Renal cortex interstitium (tissue), 15 donors: ENCODE measurements around the gene IDUA. TPM values are rescaled to one million over a fixed set of nuclear protein-coding genes. Genes with fewer than 3 reads are reported as not detected.
"Not testable (repeated sequence)": the region's sequence is repeated elsewhere in the genome, so short reads cannot be mapped to it uniquely, and the experiment has no call there.

Source experiments
- DNase-seq, 11 donors: peaks; one replicate each; pipeline ENCODE4 v3.0.0-alpha.2; 2013; ENCODE audit warnings: low read depth in 9 of 11, low spot score in 4 of 11; ENCODE audit errors: extremely low read depth in 1 of 11
- long read RNA-seq, 16 experiments: transcript quantifications; one replicate each; lab custom pipeline, GENCODE V29; 2026
- polyA plus RNA-seq, 3 donors: library from polyadenylated mRNA; unstranded; fragments of 120-200 nt; gene quantifications; one replicate each; pipeline ENCODE4 v1.2.1, GENCODE V29; 2013; ENCODE audit not compliant: insufficient read length in 3 of 3

The IDUA gene
- 10 to 100 TPM; 11.5 to 19.0 (median 17.4) TPM for polyA plus RNA-seq
- long read RNA-seq, donor 1, partial matches to known transcripts: 0 of 1 reads
- long read RNA-seq, donor 1, other reads (novel, unspliced or antisense): 0 of 1 reads
- long read RNA-seq, donor 2: 0 reads
- long read RNA-seq, donor 3, partial matches to known transcripts: 0 of 2 reads
- long read RNA-seq, donor 3, other reads (novel, unspliced or antisense): 0 of 2 reads
- long read RNA-seq, donor 4, partial matches to known transcripts: 0 of 2 reads
- long read RNA-seq, donor 4, other reads (novel, unspliced or antisense): 0 of 2 reads
- long read RNA-seq, donor 5: 0 reads
- long read RNA-seq, donor 6, partial matches to known transcripts: 0 of 1 reads
- long read RNA-seq, donor 6, other reads (novel, unspliced or antisense): 0 of 1 reads
- long read RNA-seq, donor 7: 0 reads
- long read RNA-seq, donor 8: 0 reads
- long read RNA-seq, donor 9, partial matches to known transcripts: 0 of 1 reads
- long read RNA-seq, donor 9, other reads (novel, unspliced or antisense): 0 of 1 reads
- long read RNA-seq, donor 10: 0 reads
- long read RNA-seq, donor 11, partial matches to known transcripts: 0 of 1 reads
- long read RNA-seq, donor 11, other reads (novel, unspliced or antisense): 0 of 1 reads
- long read RNA-seq, donor 12: 0 reads
- long read RNA-seq, donor 13: 0 reads
- long read RNA-seq, donor 14, partial matches to known transcripts: 0 of 1 reads
- long read RNA-seq, donor 14, other reads (novel, unspliced or antisense): 0 of 1 reads
- long read RNA-seq, donor 15, partial matches to known transcripts: 0 of 2 reads
- long read RNA-seq, donor 15, other reads (novel, unspliced or antisense): 0 of 2 reads
- long read RNA-seq, donor 16, transcript IDUA-201 (14 exons, 2,163 nt): major isoform, 6 of 6 reads
- long read RNA-seq, donor 16, partial matches to known transcripts: 0 of 6 reads
- long read RNA-seq, donor 16, other reads (novel, unspliced or antisense): 0 of 6 reads

DNA sequence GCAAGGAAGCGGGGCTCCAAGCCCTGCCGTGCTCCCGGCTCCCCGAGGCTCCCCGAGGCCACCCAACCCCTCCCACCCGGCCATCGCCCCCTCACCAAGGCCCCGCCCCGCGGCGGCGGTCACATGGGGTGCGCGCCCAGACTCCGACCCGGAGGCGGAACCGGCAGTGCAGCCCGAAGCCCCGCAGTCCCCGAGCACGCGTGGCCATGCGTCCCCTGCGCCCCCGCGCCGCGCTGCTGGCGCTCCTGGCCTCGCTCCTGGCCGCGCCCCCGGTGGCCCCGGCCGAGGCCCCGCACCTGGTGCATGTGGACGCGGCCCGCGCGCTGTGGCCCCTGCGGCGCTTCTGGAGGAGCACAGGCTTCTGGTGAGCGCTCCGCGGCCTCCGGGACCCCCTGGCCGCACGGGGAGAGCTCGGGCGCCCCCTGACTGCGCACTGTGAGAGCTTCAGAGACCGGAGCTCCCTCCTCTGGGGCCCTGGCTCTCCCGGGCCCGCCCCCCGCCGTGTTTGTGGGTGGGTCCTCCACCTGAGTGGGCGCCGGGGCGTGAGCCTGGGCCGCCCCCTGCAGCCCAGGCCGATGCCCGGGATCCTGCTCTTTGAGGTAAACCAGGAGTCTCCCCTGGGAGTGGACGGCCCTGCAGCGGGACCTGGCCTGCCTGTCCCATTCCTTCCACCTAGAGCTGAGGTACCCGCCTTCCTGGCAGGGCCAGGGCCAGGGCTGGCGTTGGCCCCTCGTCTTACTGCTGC lies at the start of gene IDUA:
Gene IDUA, plus strand, starts transcription at position 166 of the 745 bp plus-strand sequence. Its CDS starts 41 bp downstream, at position 207.
- DNase-seq: peak in 4 of 11 donors; percentile 54 to 81 (median 74)

DNA sequence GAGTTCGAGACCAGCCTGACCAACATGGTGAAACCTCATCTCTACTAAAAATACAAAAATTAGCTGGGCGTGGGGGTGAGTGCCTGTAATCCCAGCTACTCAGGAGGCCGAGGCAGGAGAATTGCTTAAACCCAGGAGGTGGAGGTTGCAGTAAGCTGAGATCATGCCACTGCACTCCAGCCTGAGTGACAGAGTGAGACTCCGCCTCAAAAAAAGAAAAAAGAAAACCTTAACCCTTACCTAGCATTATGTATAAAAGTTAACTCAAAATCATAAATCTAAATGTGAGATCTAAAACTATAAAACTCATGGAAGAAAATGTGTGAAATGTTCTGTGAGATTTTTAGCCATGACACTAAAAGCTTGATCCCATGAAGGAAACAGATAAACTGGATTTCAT lies 47.3 kb upstream of the IDUA start:
- not testable (repeated sequence) for DNase-seq

- DNase-seq: no peak
Observed at GRCh38 chr4:945274-946102, 41.4 kb upstream of the IDUA start.

DNA sequence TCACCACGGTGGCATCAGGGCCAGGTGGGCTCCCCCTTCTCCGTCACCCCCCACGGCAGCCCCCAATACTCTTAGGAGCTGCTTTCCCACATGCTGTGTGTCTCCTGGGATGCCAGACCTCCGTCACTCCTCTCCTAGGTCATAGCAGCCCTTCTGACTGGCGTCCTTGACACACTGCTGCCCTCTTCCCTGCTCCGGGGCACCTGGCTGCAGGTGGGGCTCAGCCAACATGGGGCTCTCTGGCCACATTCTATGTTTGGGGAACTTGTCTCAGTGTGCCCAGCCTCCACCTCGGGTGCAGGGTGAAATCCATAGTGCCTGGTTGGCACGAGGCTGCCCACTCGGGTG lies 40.8 kb upstream of the IDUA start:
- no peak for DNase-seq

GRCh38 chr4:946517-947471 lies 40.0 kb upstream of the IDUA start:
- no peak for DNase-seq

GRCh38 chr4:947491-947971 lies 39.3 kb upstream of the IDUA start:
- DNase-seq: no peak

- no peak for DNase-seq
Observed at GRCh38 chr4:948101-948935, 38.5 kb upstream of the IDUA start.

DNA sequence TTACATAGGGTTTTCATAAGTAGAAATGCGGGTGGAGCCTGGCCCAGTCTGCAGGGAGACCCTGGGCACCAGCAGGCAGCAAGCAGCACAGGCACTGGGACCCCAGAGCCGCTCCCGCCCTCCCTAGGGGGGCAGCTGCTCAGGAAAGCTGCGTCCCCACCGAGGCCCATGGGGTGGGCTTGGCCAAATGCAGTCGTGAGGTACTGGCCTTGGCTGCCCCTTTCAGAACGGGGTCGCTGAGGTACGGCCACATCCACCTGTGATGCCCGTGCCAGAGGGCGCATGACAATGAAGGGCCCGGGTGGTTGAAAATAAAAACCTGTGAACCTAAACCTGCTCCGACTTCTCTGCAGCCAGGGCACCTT lies 37.9 kb upstream of the IDUA start:
- no peak for DNase-seq

GRCh38 chr4:949656-950055 lies 37.2 kb upstream of the IDUA start:
- no peak for DNase-seq

DNA sequence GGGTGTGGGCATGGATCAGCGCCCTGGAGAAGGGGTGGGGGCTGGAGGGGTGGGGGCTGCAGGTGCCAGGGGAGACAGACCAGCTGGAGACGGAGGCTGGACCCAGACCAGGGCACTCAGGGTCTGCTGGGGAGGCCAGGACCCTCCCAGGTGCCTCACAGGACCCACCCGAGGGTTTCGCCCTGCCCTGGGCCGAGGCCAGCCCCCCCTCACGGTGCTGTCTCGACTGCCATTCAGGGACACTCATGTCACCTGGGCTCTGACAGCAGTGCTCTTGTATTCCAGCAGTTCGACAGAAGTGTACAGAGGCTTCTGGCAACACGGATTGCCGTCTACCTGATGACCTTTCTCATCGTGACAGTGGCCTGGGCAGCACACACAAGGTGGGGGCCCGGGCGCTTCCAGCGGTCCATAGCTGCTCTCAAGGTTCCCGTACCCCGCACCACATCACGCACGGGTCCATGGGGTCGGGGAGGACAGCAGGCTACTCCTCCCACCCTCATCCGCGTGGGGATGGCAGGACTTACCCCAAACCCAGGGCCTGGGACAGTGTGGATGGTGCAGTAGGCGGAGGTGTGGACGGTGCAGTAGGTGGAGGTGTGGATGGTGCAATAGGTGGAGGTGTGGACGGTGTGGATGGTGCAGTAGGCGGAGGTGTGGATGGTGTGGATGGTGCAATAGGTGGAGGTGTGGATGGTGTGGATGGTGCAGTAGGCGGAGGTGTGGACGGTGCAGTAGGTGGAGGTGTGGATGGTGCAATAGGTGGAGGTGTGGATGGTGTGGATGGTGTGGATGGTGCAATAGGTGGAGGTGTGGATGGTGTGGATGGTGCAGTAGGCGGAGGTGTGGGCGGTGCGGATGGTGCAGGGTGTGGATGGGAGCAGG lies 36.5 kb upstream of the IDUA start:
- no peak for DNase-seq

- no peak for DNase-seq
Observed at GRCh38 chr4:951186-951585, 35.7 kb upstream of the IDUA start.

- DNase-seq: no peak
Observed at GRCh38 chr4:951594-952468, 35.0 kb upstream of the IDUA start.

DNA sequence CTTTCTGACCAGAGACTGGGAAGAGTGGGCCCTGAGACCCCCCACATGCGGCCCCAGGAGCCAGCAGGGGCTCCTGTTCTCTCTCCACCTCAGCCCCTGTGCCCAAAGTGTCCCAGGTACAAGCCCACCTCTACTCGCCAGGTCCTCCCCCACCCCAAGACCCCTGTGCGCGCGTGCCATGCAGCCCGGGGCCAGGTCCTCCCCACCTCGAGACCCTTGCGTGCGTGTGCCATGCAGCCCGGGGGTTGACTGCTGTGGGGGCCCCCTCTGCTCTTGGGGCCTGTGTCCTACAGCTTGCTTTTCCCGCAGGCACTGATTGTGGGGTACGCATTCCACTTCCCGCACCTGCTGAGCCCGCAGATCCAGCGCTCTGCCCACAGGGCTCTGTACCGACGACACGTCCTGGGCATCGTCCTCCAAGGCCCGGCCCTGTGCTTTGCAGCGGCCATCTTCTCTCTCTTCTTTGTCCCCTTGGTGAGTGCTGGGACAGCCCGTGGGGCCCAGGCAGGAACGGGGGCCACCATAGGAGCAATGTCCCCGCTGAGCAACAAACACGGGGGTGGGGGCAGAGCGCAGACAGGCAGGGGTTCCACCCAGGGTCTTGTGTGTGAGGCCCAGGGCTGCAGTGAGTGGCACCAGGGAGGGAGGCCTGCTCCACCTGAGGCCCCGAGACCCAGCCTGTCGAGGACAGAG lies 33.8 kb upstream of the IDUA start:
- DNase-seq: no peak

DNA sequence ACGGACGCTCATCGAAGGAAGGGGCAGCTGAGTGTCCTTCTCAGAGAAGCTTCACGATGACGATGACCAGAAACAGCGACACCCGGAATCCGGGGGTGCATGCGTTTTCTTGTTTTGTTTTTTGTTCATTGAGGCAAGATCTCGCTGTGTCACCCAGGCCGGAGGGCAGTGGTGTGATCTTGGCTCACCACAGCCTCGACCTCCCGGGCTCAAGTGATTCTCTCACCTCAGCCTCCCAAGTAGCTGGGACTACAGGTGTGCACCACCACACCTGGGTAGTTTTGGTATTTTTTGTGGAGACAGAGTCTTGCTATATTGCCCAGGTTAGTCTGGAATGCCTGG lies 33.3 kb upstream of the IDUA start:
- no peak for DNase-seq
